Smooth muscle cell (in vitro differentiated cells): ENCODE data around the gene COG8. TPM values are rescaled to one million over a fixed set of nuclear protein-coding genes. Genes with fewer than 3 reads are reported as not detected.

Experiments used
- DNase-seq: peaks from one replicate; lab custom pipeline; 2025; ENCODE audit not compliant: unreplicated experiment; lab: John Stamatoyannopoulos, UW
- H2AFZ ChIP-seq: fragments of 200-600 bp; sonication (generic); 2 replicates; pipeline ENCODE4 v1.6.0; 2016; ENCODE audit warnings: antibody characterized with exemption, low read depth, mild to moderate bottlenecking
- H3F3A ChIP-seq: fragments of 200-600 bp; sonication (generic); 2 replicates; pipeline ENCODE4 v1.6.0; 2017; ENCODE audit warnings: antibody characterized with exemption, low read depth
- H3K27ac ChIP-seq: fragments of 200-600 bp; sonication (generic); 2 replicates; pipeline ENCODE4 v1.5.1; 2016; ENCODE audit warnings: low read depth, mild to moderate bottlenecking
- H3K27me3 ChIP-seq: fragments of 200-600 bp; sonication (generic); 2 replicates; pipeline ENCODE4 v1.6.1; 2016; ENCODE audit warnings: low read depth, mild to moderate bottlenecking
- H3K36me3 ChIP-seq: fragments of 200-600 bp; sonication (generic); 2 replicates; pipeline ENCODE4 v1.5.1; 2016; ENCODE audit warnings: low read depth
- H3K4me1 ChIP-seq: fragments of 200-600 bp; sonication (generic); 2 replicates; pipeline ENCODE4 v1.5.1; 2016; ENCODE audit warnings: low read depth
- H3K4me2 ChIP-seq: fragments of 200-600 bp; sonication (generic); 2 replicates; pipeline ENCODE4 v1.6.0; 2016; ENCODE audit warnings: mild to moderate bottlenecking
- H3K4me3 ChIP-seq: fragments of 200-600 bp; sonication (generic); 2 replicates; pipeline ENCODE4 v1.5.1; 2016; ENCODE audit warnings: mild to moderate bottlenecking
- H3K79me2 ChIP-seq: fragments of 200-600 bp; sonication (generic); 2 replicates; pipeline ENCODE4 v1.6.0; 2016; ENCODE audit warnings: low read depth, mild to moderate bottlenecking
- H3K9ac ChIP-seq: fragments of 200-600 bp; sonication (generic); 2 replicates; pipeline ENCODE4 v1.6.0; 2016; ENCODE audit warnings: low read depth
- H3K9me3 ChIP-seq: fragments of 200-600 bp; sonication (generic); replicated peaks from 2 replicates; pipeline ENCODE4 v1.5.1; 2016; ENCODE audit warnings: low read depth
- H4K20me1 ChIP-seq: fragments of 200-600 bp; sonication (generic); 2 replicates; pipeline ENCODE4 v1.6.0; 2016; ENCODE audit warnings: low read depth
- WGBS: methylation state at CpG from one replicate; pipeline ENCODE4 v1.1.7; 2016; ENCODE audit warnings: low lambda C conversion rate; 5-methylcytosine and 5-hydroxymethylcytosine counted together
- polyA plus RNA-seq: library from polyadenylated mRNA; unstranded; fragments of >200 nt; fragmentation: Nextera tagmentation; extraction: Ambion mirVana; gene quantifications from 2 replicates; pipeline ENCODE4 v1.2.1, GENCODE V29; 2016
- total RNA-seq: library from RNA; depleted of rRNA; stranded (reverse); fragments of >200 nt; gene quantifications from 2 replicates; pipeline ENCODE4 v1.2.3, GENCODE V29; 2014
- TF ChIP-seq, protein P1 (sequence below): fragments of 200-600 bp; sonication (generic); IDR thresholded peaks from 2 replicates; pipeline ENCODE4 v1.5.1; 2017; ENCODE audit warnings: borderline replicate concordance, mild to moderate bottlenecking, antibody characterized with exemption; ENCODE audit not compliant: insufficient read depth, poor library complexity, severe bottlenecking

Gene COG8
- total and polyA plus RNA-seq, 2 experiments from 2014 or later, result 33.5 to 37.2 TPM

- Histone ChIP-seq H3K27ac (no peak overlapping the region), H3K36me3 (no peaks in the 10 kb centered on the region), H3K4me3 (no peak overlapping the region), H3K4me2 (no peak overlapping the region), H3F3A (peaks cover 3% of the 10 kb centered on the region), H3K4me1 (peaks cover 16% of the 10 kb centered on the region), H3K9me3 (no peaks in the 10 kb centered on the region), H3K79me2 (peaks cover 43% of the 10 kb centered on the region), H4K20me1 (peaks cover 59% of the 10 kb centered on the region), H3K9ac (no peak overlapping the region), H3K27me3 (no peaks in the 10 kb centered on the region), H2AFZ (no peak overlapping the region)
- no peak for DNase-seq
- TF ChIP-seq, protein P1, sequence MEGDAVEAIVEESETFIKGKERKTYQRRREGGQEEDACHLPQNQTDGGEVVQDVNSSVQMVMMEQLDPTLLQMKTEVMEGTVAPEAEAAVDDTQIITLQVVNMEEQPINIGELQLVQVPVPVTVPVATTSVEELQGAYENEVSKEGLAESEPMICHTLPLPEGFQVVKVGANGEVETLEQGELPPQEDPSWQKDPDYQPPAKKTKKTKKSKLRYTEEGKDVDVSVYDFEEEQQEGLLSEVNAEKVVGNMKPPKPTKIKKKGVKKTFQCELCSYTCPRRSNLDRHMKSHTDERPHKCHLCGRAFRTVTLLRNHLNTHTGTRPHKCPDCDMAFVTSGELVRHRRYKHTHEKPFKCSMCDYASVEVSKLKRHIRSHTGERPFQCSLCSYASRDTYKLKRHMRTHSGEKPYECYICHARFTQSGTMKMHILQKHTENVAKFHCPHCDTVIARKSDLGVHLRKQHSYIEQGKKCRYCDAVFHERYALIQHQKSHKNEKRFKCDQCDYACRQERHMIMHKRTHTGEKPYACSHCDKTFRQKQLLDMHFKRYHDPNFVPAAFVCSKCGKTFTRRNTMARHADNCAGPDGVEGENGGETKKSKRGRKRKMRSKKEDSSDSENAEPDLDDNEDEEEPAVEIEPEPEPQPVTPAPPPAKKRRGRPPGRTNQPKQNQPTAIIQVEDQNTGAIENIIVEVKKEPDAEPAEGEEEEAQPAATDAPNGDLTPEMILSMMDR, result no peak
- WGBS, result 89% methylated on average over 10 of the region's 10 CpGs
These were observed 14.6 kb downstream of the COG8 start for GRCh38 chr16:69324585-69325253.

DNA sequence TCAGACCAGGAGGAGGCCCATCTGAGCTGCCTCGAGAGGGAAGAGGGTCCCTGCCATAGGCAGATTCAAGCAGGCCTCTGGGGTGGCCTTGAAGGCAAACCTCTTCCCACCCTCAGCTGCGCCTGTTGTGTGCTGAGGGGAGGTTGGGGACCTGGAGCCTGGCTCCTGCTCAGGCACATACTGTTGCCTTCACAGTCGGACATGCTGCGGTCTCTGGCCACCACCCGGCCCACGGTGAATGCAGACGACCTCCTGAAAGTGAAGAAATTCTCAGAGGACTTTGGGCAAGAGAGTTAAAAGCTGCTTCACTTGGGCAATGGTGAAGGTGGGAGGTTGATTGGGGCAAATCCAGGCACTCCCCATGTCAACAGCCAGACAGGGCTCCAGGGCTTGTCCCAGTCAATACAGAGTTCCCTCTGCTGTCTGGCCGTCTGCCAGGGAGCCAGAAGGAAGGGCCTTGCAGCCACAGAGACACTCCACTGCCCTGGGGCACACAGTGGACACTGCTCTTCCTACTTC, 15.3 kb downstream of the COG8 start:
- no peaks in the 10 kb centered on the region for H3K36me3 ChIP-seq

DNA sequence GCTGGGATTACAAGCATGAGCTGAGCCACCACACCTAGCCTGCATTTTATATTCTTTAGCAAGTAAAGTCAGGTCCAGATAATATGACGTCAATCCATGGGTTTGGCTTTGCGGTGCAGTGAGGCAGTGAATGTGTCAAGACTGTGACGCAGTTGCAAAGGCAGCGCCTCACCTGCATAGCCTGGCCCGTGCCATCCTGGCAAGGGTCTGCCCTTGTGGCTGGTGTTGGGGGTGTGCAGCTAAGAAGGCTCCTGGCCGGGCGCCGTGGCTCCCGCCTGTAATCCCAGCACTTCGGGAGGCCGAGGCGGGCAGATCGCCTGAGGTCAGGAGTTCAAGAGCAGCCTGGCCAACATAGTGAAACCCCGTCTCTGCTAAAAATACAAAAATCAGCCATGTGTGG, 15.9 kb downstream of the COG8 start:
- Histone ChIP-seq H3K27me3 (no peaks in the 10 kb centered on the region), H3K79me2 (peaks cover 30% of the 10 kb centered on the region), H3K36me3 (no peaks in the 10 kb centered on the region), H3K27ac (no peak overlapping the region), H3K4me1 (peaks cover 4% of the 10 kb centered on the region), H3K9ac (no peak overlapping the region), H4K20me1 (peaks cover 47% of the 10 kb centered on the region), H3F3A (peaks cover 2% of the 10 kb centered on the region), H2AFZ (no peak overlapping the region), H3K4me2 (no peak overlapping the region), H3K4me3 (no peak overlapping the region), H3K9me3 (no peaks in the 10 kb centered on the region)
- TF ChIP-seq, protein P1, result no peak
- 98% methylated on average over 14 of the region's 14 CpGs for WGBS
- no peak for DNase-seq

More for the DNA sequence above, 15.3 kb downstream of the COG8 start:
- H2AFZ ChIP-seq, result no peak overlapping the region
- peaks cover 36% of the 10 kb centered on the region for H3K79me2 ChIP-seq
- H3K4me1 ChIP-seq, result peaks cover 10% of the 10 kb centered on the region
- H3K9ac ChIP-seq, result no peak overlapping the region
- WGBS, result 89% methylated on average over 8 of the region's 8 CpGs
- H3K4me2 ChIP-seq, result no peak overlapping the region
- no peak for DNase-seq
- peaks cover 3% of the 10 kb centered on the region for H3F3A ChIP-seq
- no peak overlapping the region for H3K27ac ChIP-seq
- peaks cover 54% of the 10 kb centered on the region for H4K20me1 ChIP-seq
- H3K9me3 ChIP-seq, result no peaks in the 10 kb centered on the region
- H3K27me3 ChIP-seq, result no peaks in the 10 kb centered on the region
- TF ChIP-seq, protein P1, result no peak
- no peak overlapping the region for H3K4me3 ChIP-seq

DNA sequence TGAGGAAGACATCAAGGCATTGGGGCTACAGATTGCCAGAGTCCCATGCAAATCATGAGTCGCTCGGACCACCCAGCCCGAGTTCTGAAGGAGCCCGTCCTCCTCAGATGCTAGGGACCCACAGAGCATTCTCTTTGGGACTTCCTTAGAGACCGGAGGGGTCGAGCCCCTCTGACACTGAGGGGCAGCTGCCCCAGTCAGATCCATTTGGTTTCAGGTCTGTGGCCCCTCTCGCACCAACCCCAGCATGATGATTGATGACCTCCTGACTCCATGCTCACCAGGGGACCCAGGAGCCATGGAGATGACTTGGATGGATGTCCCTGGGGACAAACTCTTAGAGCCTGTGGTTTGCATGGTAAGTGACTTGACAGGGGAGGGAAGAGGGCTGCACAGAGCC, 17.0 kb downstream of the COG8 start:
- WGBS, result 92% methylated on average over 7 of the region's 7 CpGs

More for the DNA sequence above, 17.0 kb downstream of the COG8 start:
- Histone ChIP-seq H2AFZ (no peak overlapping the region), H4K20me1 (peaks cover 45% of the 10 kb centered on the region), H3K27ac (no peak overlapping the region), H3K9ac (no peak overlapping the region), H3K4me3 (no peak overlapping the region), H3K79me2 (peaks cover 19% of the 10 kb centered on the region), H3K9me3 (no peaks in the 10 kb centered on the region), H3K27me3 (no peaks in the 10 kb centered on the region), H3K4me2 (no peak overlapping the region), H3K4me1 (no peaks in the 10 kb centered on the region), H3F3A (no peaks in the 10 kb centered on the region), H3K36me3 (no peaks in the 10 kb centered on the region)
- TF ChIP-seq, protein P1, result no peak
- no peak for DNase-seq
